KMS-11 (cell line): Measurements from ENCODE around the gene PRDM10.

Experiments
- H2AFZ ChIP-seq: fragments of 200-600 bp; sonication (generic); 2 replicates; pipeline ENCODE4 v1.6.1; 2016; ENCODE audit warnings: antibody characterized with exemption, mixed run types, low read depth
- H3K27ac ChIP-seq: fragments of 200-600 bp; sonication (generic); 2 replicates; pipeline ENCODE4 v1.6.1; 2016; ENCODE audit warnings: mild to moderate bottlenecking, mixed run types
- H3K27me3 ChIP-seq: fragments of 200-600 bp; sonication (generic); 2 replicates; pipeline ENCODE4 v1.6.1; 2017; ENCODE audit warnings: mild to moderate bottlenecking, low read depth, mixed run types, moderate library complexity; ENCODE audit not compliant: insufficient read depth
- H3K36me3 ChIP-seq: fragments of 200-600 bp; sonication (generic); 2 replicates; pipeline ENCODE4 v1.6.1; 2017; ENCODE audit warnings: mild to moderate bottlenecking, mixed run types; ENCODE audit not compliant: insufficient read depth
- H3K4me1 ChIP-seq: fragments of 200-600 bp; sonication (generic); 2 replicates; pipeline ENCODE4 v1.6.1; 2016; ENCODE audit warnings: mild to moderate bottlenecking, low read depth, mixed run types; ENCODE audit not compliant: poor library complexity, severe bottlenecking
- H3K4me2 ChIP-seq: fragments of 200-600 bp; sonication (generic); 2 replicates; pipeline ENCODE4 v1.7.0; 2016; ENCODE audit warnings: mild to moderate bottlenecking, mixed run types
- H3K4me3 ChIP-seq: fragments of 200-600 bp; sonication (generic); IDR thresholded peaks from 2 replicates; pipeline ENCODE4 v1.6.1; 2017; ENCODE audit warnings: low read depth, low read length, mixed read lengths; ENCODE audit not compliant: insufficient read depth
- H3K79me2 ChIP-seq: fragments of 200-600 bp; sonication (generic); 2 replicates; pipeline ENCODE4 v1.6.1; 2016; ENCODE audit warnings: low read depth, mixed run types; ENCODE audit not compliant: insufficient read depth
- H3K9ac ChIP-seq: fragments of 200-600 bp; sonication (generic); 2 replicates; pipeline ENCODE4 v1.6.1; 2016; ENCODE audit warnings: mild to moderate bottlenecking, mixed run types
- H4K20me1 ChIP-seq: fragments of 200-600 bp; sonication (generic); 2 replicates; pipeline ENCODE4 v1.6.1; 2016; ENCODE audit warnings: mild to moderate bottlenecking, mixed run types; ENCODE audit not compliant: insufficient read depth
- TF ChIP-seq, protein P1 (sequence below): fragments of 200-600 bp; sonication (generic); conservative IDR thresholded peaks from 2 replicates; pipeline ENCODE4 v1.6.1; 2017; ENCODE audit warnings: low read depth, mild to moderate bottlenecking, antibody characterized with exemption, low read length, moderate library complexity, mixed read lengths

PRDM10 gene

GRCh38 chr11:130031945-130032344 lies 29.3 kb upstream of the PRDM10 start:
- no peak overlapping the region for H3K4me2 ChIP-seq
- no peaks in the 10 kb centered on the region for H4K20me1 ChIP-seq
- no peak overlapping the region for H3K9ac ChIP-seq
- H3K27ac ChIP-seq = no peak overlapping the region
- H3K4me3 ChIP-seq = no peak overlapping the region
- no peak overlapping the region for H2AFZ ChIP-seq
- H3K4me1 ChIP-seq = peaks cover 12% of the 10 kb centered on the region
- H3K27me3 ChIP-seq = no peaks in the 10 kb centered on the region
- no peaks in the 10 kb centered on the region for H3K36me3 ChIP-seq
- TF ChIP-seq, protein P1, sequence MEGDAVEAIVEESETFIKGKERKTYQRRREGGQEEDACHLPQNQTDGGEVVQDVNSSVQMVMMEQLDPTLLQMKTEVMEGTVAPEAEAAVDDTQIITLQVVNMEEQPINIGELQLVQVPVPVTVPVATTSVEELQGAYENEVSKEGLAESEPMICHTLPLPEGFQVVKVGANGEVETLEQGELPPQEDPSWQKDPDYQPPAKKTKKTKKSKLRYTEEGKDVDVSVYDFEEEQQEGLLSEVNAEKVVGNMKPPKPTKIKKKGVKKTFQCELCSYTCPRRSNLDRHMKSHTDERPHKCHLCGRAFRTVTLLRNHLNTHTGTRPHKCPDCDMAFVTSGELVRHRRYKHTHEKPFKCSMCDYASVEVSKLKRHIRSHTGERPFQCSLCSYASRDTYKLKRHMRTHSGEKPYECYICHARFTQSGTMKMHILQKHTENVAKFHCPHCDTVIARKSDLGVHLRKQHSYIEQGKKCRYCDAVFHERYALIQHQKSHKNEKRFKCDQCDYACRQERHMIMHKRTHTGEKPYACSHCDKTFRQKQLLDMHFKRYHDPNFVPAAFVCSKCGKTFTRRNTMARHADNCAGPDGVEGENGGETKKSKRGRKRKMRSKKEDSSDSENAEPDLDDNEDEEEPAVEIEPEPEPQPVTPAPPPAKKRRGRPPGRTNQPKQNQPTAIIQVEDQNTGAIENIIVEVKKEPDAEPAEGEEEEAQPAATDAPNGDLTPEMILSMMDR = no peak
- no peaks in the 10 kb centered on the region for H3K79me2 ChIP-seq

DNA sequence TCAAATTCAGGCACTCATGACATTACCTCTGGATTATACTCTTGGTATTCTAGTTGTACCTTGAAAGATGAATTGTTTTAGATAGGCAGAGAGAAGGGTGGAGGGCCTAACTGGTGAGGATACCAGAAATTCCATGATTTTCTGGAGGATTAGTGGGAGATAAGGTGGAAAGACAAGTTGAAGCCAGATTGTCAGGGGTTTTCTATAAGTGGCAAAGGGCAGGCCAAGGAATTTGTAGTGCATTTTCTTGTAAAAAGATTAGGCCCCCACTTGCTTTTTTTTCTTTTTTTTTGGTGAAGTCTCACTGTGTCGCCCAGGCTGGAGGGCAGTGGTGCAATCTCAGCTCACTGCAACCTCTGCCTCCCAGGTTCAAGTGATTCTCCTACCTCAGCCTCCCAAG lies 28.4 kb upstream of the PRDM10 start:
- no peak overlapping the region for H3K9ac ChIP-seq

DNA sequence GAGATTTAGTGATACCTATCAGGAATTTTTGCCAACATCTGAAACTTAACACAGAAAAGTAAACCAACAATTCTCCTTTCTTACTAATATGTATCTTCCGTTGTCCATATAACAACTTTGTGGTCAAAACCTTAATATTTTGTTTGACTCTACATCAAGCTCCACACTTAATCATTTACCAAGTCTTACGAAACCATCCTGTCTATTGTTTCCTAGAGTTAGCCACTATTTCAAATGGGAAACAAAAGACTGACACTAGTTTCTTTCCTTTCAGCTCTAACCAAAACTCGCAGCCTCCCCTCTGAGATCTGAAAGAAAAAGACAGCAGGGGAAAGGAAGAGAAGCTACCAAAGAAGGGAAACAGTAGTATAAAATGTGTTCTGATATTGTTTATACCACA lies 26.5 kb upstream of the PRDM10 start:
- Histone ChIP-seq H3K4me2 (no peak overlapping the region; the same call in 1 of the 2 replicates), H2AFZ (no peak overlapping the region), H3K27me3 (no peaks in the 10 kb centered on the region), H4K20me1 (no peaks in the 10 kb centered on the region), H3K79me2 (no peaks in the 10 kb centered on the region), H3K27ac (no peak overlapping the region; the same call in 1 of the 2 replicates), H3K9ac (no peak overlapping the region), H3K4me3 (no peak overlapping the region), H3K36me3 (no peaks in the 10 kb centered on the region), H3K4me1 (peaks cover 10% of the 10 kb centered on the region)
- TF ChIP-seq, protein P1 = no peak

More for the DNA sequence above, 28.4 kb upstream of the PRDM10 start:
- TF ChIP-seq, protein P1 = no peak
- no peak overlapping the region for H3K27ac ChIP-seq
- no peak overlapping the region for H3K4me3 ChIP-seq
- no peak overlapping the region for H2AFZ ChIP-seq
- H3K4me1 ChIP-seq = peaks cover 10% of the 10 kb centered on the region
- no peaks in the 10 kb centered on the region for H3K27me3 ChIP-seq
- H3K36me3 ChIP-seq = no peaks in the 10 kb centered on the region
- H3K79me2 ChIP-seq = no peaks in the 10 kb centered on the region
- no peaks in the 10 kb centered on the region for H4K20me1 ChIP-seq
- H3K4me2 ChIP-seq = no peak overlapping the region

DNA sequence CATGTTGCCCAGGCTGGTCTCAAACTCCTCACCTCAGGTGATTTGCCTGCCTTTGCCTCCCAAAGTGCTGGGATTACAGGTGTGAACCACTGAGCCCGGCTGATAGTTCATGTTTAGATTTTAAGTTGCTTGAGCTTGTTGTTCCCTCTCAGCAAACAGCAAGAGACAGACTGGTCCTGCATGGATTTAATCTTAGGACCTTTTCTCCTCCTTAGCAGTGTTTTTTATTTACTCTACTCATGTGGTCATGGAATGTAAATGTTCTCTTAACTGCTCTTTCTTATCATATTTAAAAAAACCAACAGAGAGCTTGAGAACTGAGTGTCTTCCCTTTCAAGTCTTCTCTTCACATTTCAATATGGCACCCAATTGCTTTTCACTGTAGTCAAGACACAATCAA lies 22.7 kb upstream of the PRDM10 start:
- no peaks in the 10 kb centered on the region for H3K79me2 ChIP-seq
- H3K4me3 ChIP-seq = no peak overlapping the region
- TF ChIP-seq, protein P1 = no peak
- H3K4me1 ChIP-seq = peaks cover 10% of the 10 kb centered on the region
- no peaks in the 10 kb centered on the region for H3K36me3 ChIP-seq
- no peak overlapping the region for H3K4me2 ChIP-seq
- no peak overlapping the region for H3K9ac ChIP-seq
- no peaks in the 10 kb centered on the region for H4K20me1 ChIP-seq
- H3K27ac ChIP-seq = no peak overlapping the region
- no peaks in the 10 kb centered on the region for H3K27me3 ChIP-seq
- no peak overlapping the region for H2AFZ ChIP-seq
